HG02798 (cell line): ENCODE data around the gene PALM.

Experiments used
- ATAC-seq: cut with Tn5 transposase; IDR thresholded peaks from one replicate; pipeline ENCODE4 v1.9.1; 2021; ENCODE audit warnings: mild to moderate bottlenecking; ENCODE audit not compliant: unreplicated experiment, poor library complexity

PALM gene

DNA sequence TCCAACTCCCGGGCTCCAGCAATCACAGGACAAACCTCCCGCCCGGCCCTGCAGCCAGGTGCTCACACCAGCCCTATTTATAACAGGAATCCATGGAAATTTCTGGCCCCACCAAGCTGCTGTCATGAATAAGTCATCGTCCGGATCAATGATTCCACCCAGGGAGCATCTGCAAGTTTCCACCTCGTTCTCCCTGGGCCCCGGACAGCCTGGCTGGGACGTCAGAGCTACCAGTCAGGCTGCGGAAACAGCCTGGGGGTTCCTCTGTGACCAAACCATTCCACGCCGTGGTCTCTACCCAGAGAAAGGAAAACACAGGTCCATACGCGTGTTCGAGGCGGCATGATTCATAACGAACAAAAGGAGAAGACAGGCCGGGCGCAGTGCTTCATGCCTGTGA lies 67.8 kb downstream of the PALM start:
- no peak for ATAC-seq

DNA sequence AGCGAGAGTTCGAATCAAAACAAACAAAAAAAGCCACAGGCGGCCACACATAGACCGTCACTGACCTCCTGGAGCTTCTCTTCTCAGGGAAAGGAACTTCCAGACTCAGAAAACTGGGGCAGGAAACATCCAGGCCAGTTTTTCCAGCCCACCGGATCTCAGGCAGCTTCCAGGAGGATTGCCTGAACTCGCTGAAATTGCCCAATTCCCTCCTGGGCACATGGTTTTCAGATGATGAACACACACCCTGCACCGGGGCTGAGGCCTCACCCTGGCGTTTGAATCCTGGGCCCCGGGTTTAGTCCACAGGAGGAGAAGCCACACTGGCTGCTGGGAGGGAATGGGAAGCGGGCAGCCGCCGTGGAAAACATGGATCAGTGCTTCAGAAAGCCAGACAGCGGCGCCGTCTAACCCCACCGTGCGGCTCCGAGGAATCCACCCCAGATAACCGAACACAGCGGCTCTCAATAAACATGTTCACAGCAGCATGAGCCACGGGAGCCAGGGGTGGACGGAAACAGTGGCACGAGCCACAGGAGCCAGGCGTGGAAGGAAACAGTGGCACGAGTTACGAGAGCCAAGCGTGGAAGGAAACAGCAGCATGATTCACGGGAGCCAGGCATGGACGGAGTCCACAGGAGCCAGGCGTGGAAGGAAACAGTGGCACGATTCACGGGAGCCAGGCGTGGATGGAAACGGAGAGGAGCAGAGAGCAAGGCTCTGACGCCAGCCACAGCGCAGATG lies 70.3 kb downstream of the PALM start:
- no peak for ATAC-seq

DNA sequence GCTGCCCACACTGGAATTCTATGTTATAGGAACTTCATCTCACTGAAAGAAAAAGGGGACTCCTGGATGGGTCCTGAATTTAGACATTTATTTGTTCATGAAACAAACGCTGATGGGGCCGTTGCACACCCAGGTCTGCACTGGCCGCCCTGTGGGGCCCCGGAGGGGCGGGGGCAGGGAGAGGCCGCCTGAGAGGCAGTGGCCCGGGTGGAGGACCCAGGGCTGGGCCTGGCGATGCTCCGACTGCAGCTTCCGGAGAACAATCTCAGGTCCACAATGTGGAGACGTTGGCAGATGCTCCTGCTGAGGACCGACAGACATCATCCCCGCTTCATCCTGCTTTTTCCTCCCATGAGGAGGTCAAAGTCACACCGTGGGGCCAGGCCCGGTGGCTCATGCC lies 72.2 kb downstream of the PALM start:
- no peak for ATAC-seq

DNA sequence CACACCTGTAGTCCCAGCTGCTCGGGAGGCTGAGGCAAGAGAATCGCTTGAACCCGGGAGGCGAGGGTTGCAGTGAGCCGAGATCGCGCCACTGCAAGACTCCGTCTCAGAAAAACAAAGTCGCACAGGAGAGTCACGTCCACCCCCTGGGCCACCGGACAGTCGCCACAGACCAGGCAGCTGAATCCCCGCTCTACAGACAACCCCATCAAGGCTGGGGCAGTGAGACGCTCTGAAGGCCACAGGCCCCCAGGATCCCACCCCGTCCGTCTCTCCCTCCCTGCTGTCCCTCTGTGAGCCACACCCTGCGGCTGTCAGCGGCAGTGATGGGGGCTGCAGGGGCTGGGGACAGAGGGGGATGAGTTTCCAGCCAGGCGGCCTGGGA lies 73.1 kb downstream of the PALM start:
- ATAC-seq = no peak

DNA sequence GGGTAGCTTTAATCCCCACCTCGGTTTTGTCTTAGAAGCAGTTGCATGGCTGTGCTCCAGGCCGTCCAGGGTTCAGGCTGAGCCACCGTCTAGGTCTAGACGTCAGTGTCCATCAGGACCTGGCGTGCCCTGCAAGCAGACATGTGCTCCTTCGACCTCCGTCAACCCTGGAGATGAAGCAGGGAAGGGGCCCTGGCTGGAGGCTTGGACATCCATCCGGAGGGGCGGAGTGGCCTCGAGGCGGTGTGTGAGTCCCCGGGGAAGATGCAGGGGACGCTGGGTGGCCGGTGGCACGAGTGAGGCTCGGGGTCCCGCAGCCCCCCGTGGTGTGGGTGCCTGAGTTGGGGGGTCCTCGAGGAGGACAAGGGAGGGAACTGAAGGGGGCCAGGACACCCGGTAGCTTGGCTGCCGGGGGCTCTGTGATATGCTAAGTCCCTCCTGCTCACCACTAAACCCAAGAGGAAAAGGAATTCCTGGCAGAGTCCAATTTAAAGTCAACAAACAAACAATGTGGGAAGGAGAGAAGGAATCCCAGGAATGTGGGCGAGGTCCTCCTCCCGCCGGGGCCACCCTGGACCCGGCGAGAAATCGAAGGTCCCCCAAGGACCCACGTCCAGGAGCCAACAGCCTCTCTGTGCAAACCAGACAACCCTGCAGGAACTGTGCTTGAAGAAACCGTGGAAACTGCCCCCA lies 73.6 kb downstream of the PALM start:
- no peak for ATAC-seq

DNA sequence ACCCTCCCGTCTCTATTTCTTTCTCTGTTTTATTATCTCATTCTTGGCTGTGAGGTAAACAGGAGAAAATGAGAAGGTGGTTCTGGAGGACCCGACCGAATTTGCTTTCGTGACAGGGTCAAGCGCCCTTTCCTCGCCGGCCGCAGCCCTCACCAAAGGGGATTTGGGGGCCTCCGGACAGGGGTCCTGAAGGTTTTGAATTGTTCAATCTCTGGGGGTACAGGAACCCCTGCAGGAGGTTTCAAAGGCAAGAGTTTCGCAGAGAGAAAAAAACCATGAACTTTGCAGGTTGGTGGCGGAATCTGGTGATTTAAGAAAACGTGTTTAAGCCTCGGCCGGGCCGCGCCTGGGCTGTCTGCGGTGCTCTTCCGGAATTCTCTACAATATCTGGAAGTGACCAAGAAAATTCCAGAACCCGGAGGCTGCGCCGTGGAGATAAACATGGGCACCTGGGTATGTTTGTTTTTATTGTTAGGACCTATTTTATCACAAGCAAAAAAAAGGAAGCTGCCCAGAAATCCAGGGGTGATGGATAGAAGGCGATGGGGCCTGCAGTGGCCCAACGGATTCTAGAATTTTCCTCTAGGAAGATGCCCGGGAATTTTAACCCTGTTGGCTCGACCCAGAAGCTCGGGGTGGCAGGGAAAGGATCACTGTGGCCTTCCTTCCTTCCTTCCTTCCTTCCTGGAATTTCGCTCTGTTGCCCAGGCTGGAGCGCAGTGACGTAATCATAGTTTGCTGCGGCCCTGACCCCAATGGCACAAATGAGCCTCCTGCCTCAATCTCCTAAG lies 74.3 kb downstream of the PALM start:
- no peak for ATAC-seq

DNA sequence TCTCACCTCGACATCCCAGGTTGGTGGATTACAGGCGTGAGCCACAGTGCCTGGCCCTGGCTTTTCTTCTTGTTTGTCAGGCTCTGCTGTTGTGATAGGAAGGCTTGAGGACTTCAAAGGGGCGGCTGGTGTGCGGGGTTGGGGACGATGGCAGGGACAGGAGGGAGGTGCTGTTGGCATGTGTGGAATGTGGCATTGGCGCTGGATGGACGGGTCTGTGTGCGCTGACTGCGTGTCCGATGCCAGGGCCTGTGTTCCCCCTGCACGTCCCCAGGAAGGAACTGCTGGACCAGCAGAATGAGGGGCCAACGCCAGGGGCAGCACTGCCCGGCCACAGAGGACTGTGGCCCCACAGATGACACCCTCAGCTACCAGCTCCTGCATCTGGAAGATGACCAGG lies 75.8 kb downstream of the PALM start:
- no peak for ATAC-seq

DNA sequence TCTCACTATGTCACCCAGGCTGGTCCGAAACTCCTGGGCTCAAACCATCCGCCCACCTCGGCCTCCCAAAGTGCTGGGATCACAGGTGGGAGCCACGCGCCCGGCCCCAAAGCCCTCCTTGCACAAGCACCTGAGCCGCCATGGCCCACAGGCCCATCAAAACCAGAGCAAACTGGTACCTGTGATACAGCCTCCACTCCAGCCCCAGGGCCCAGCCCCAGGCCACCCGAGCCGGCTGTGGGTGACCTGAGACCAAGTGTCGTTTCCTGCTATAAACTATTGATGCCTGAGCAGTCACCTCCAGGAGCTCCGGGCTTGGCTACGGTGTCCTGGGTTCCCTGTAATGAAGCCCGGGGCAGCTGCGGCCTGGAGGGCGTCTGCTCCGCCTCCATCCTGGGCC lies 78.8 kb downstream of the PALM start:
- no peak for ATAC-seq

DNA sequence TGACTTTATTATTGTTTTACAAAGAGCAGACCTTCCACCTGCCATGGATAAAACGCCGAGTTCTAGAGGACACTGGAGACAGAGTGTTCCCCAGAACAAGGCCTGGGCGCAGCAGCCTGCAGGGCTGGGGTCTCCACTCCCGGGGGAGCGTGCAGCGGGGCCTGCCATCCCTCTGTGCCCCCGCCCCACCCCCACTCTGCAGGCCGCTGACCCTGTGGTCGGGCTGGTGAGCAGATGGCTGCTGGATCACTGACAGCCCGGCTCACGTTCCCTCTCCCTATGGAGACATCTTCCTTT lies 79.9 kb downstream of the PALM start:
- no peak for ATAC-seq

DNA sequence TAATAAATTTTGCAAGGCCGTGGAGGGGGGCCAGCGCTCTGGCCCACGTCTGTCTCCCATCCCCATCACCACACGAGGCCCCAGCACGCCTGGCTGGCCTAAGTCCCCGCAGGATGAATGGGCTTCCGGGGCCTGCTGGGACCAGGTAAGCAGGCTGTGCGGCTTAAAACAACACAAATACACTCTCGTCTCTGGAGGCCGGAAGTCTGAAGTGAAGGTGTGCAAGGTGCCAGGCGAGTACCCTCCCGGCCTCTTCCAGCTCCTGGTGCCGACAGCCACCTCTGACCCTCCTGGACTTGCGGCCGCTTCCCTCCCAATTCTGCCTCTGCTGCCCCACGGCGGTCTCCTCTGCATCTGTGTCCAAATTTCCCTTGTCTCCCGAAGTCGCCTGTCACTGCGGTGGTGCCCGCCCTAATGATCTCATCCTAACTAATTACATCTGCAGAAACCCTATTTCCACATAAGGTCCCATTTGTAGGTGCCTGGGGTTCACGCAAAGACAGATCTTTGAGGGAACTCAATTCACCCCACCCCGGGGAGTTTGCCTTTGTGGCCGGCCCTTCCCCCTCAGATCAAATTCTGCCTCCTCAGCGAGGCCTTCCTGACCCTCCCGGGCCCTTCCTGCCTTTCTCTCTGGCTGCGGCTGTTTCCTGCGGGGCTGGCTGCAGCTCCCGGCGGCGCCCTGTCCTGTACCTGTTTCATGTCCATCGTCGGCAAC lies 80.4 kb downstream of the PALM start:
- ATAC-seq = no peak

DNA sequence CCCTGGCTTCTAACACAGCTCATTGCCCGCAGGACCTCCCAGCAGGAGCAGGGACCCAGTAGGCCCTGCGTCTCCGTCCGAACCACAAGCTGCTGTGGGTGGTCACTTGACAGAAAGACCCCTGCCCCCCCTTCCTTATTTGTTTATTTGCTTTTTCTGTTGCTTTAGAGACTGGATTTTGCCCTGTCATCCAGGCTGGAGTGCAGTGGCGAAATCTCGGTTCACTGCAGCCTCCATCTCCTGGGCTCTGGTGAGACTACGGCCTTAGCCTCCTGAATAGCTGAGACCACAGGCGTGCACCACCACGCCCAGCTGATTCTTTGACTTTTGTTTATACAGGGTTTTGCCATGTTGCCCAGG lies 80.9 kb downstream of the PALM start:
- ATAC-seq = no peak

DNA sequence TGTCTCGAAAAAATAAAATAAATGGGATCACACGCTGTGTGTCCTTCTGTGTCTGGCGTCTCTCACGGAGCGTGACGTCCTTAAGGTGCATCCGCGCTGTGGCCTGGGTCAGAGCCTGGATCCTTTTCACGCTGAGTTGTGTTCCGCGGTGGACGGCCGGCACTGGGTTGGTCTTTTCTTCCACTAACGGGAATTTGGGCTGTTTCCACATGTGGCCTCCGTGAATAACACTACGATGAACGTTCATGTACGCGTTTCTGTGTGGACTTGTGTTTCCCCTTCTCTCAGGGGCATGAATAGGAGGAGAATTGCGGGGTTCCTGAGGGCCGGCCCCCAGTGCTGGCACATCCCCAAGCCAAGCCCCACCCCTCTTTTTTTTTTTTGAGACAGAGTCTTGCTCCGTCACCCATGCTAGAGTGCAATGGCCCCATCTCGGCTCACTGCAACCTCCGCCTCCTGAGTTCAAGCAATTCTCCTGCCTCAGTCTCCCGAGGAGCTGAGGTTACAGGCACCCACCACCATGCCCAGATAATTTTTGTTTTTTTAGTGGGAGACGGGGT lies 82.4 kb downstream of the PALM start:
- ATAC-seq = no peak

DNA sequence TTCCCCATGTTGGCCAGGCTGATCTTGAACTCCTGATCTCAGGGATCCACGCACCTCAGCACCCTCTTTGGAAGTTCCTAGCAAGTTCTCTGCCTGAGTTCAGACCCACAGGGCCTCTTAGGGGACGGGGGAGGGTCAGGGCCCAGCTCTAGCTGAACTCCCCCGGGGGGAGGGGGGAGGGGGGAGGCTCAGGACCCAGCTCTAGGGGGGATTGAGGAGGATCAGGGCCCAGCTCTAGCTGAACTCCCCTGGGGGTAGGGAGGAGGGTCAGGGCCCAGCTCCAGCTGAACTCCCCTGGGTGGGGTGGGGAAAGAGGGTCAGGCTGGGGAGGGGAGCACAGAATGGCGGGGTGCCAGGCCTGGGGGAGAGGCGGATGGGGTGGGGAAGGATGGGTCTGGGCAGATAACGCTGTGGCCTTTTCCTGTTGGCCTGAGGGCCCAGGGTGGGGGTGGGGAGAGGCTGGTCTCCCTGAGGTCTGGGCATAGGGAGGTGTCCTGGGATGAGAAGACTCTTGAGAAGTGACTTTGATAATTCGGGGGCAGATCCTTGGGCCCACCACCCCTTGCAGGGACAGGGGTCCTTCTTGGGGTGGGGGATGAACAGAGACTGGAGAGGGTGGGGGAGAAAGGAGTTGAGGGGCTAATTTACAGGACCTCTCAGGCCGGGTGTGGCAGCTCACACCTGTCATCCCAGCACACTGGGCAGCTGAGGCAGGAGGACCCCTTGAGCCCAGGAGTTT lies 83.0 kb downstream of the PALM start:
- ATAC-seq = no peak

DNA sequence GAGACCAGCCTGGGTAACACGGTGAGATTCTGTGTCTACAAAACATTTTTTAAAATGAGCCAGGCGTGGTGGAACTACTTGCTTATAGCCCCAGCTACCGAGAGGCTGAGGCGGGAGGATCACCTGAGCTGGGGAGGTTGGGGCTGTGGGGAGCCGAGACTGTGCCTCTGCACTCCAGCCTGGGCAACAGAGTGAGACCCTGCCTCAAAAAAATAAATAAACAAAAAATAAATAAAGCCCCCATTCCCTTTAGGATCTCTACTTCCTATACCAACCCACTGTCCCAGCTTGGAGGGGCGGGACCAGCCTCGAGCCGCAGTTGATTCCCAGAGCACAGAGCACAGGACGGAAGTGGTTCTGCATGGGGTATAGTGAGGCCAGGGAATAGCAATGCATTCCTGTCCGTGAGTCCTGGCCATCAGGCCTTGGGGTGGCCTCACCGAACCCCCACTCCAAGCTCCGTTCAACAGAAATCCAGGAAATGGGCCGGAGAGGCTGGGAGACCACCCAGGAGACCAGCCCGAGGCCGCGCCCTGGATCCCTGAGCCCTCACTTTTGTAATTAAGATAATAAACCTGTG lies 83.7 kb downstream of the PALM start:
- no peak for ATAC-seq

DNA sequence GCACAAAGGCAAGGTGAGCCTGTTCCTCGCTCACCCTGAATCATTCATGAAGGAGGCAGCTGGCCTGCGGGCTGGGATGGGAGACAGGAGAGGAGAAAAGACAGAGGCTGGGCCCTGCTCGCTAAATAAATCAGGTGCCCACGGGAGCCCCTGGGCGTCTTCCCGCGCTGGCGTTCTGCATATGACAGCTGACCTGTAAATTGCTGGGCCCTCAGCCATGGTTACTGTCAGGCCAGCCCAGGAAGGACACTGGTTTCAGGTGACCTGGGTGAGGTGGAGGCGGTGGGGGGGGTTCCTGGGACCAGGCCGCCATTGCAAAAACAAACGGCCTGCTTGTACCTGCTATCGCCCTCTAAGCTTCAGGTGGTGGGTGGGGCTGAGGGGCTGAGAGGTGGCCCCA lies 85.1 kb downstream of the PALM start:
- no peak for ATAC-seq

DNA sequence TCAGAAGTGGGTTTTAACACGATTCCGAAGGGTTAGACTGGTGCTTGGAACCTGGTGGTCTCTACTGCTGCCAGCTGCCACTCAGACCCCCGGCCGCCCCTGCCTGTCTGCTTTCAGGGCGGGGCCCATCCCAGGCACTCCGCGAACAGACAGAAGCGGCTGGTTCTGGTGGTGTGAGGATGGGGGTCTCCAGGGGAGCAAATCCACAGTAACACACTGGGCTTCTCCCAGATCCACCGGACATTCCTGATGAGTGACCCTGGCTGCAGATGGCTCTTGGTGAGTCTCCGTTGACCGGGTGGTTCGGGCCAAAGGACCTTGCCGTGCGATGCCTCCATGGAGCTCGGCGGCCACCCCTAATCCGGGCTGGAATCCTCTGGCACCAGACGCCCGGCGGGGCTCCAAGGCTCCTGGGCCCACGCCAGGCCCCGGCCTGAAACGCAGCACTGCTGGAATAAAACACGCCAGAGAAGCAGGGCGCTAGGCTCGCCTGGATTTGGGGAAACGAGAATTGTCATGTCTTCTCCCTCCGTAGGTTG lies 86.4 kb downstream of the PALM start:
- ATAC-seq = no peak

DNA sequence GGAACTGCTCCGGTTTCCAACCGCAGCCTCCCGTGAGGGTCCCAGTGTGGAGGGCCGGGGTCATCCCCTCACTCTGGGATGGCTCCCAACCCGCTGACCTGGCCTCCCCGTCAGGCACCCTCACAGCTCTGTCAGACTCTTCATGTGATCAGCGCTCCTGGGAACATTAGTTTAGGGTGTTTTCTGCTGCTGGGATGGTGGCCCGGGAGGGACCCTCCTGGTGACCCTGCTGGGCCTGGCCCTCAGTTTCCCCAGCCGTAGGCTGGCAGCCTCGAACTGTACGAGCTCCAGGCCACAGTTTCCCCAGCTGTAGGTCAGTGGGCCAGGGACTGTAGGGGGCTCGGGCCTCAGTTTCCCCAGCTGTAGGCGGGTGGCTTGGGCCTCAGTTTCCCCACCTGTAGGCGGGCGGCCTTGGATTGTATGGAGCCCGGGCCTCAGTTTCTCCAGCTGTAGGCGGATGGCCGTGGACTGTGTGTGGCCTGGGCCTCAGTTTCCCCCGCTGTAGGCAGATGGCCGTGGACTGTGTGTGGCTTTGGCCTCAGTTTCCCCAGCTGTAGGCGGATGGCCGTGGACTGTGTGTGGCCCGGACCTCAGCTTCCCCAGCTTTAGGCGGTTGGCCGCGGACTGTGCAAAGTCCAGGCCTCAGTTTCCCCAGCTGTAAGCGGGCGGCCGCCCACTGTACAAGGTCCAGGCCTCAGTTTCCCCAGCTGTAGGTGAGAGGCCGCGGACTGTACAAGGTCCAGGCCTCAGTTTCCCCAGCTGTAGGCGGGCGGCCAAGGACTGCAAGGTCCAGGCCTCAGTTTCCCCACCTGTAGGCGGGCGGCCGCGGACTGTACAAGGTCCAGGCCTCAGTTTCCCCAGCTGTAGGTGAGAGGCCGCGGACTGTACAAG lies 87.2 kb downstream of the PALM start:
- no peak for ATAC-seq

DNA sequence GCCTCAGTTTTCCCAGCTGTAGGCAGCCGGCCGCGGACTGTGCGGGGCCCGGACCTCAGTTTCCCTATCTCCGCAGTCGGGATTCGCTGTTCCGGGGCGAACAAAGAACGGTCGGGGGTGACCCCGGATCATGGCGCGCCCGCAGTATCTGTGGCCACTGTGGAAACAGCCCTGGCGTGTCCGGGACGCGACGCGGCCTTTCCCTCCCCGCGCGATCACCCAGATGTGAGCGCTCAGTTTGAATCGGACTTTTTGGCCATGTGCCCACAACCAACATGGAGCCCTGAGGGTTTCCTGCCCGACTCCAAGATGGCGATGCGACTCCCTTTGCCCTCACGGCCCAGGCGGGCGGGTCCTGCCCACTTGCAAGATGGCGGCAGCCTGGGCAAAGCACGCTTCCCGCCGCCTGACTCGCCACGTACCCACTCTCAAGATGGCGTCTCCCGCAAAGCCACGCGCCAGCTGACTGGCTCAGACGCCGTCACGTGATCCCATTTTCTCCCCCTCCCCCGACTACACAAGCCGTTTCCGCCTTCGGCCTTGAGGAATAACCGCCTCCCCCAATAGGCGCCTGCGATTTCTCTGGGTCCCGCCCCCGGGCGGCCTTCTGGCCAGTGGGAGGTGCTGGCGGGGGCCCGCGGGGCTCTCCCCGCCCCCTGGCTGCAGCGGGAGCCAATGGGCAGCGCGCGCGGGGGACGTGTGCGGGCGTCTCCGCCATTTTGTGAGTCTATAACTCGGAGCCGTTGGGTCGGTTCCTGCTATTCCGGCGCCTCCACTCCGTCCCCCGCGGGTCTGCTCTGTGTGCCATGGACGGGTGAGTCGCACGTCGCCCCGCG lies 88.2 kb downstream of the PALM start, which contains the start of gene PTBP1:
Gene PTBP1 (plus strand): TSS at position 761 of the 836 bp plus-strand sequence. CDS start 46 bp downstream, at position 807.
- ATAC-seq = peak; percentile 84
